Muscle of leg (tissue), 16 donors: ENCODE data around the gene ALKBH2. TPM values are rescaled to one million over a fixed set of nuclear protein-coding genes. Genes with fewer than 3 reads are reported as not detected.
A peak's percentile ranks its signal among the peaks of the same experiment; 100 is the strongest.

Source experiments
- DNase-seq: peaks from one replicate; pipeline ENCODE4 v3.0.0; 2013
- H3K27ac ChIP-seq: one replicate; pipeline ENCODE4 v1.5.1; 2013; ENCODE audit warnings: mild to moderate bottlenecking, low read length, control low read depth
- H3K27me3 ChIP-seq: one replicate; pipeline ENCODE4 v1.6.1; 2013; ENCODE audit warnings: low read length; ENCODE audit not compliant: control insufficient read depth, insufficient read depth
- H3K36me3 ChIP-seq: one replicate; pipeline ENCODE4 v1.6.1; 2013; ENCODE audit warnings: low read length; ENCODE audit not compliant: control insufficient read depth, insufficient read depth
- H3K4me1 ChIP-seq: one replicate; pipeline ENCODE4 v1.6.1; 2013; ENCODE audit warnings: low read length; ENCODE audit not compliant: control insufficient read depth, insufficient read depth
- H3K4me3 ChIP-seq: one replicate; pipeline ENCODE4 v1.5.1; 2013; ENCODE audit warnings: low read length, control low read depth
- H3K9me3 ChIP-seq: replicated peaks from 2 replicates; pipeline ENCODE4 v1.6.1; 2013; ENCODE audit warnings: low read depth, low read length; ENCODE audit not compliant: control insufficient read depth
- WGBS: methylation state at CpG from one replicate; pipeline ENCODE4 v1.1.5; 2013; ENCODE audit warnings: missing lambda C conversion rate; ENCODE audit not compliant: insufficient coverage; 5-methylcytosine and 5-hydroxymethylcytosine counted together
- long read RNA-seq, 11 donors: transcript quantifications; one replicate each; lab custom pipeline, GENCODE V29; 2026
- polyA plus RNA-seq, 8 donors: library from polyadenylated mRNA; unstranded; fragments of 120-200 nt; gene quantifications; one replicate each; pipeline versions ENCODE4 v1.2.1 to v1.2.3, GENCODE V29; 2013; ENCODE audit warnings: inconsistent platforms in 1 of 8, low replicate concordance in 1 of 8; ENCODE audit not compliant: insufficient read length in 8 of 8, insufficient read depth in 1 of 8
- total RNA-seq: library from RNA; stranded (reverse); fragments of 120-200 nt; gene quantifications from one replicate; pipeline ENCODE4 v1.2.4, GENCODE V29; 2013

ALKBH2 gene
- total RNA-seq, result 25.8 TPM
- polyA plus RNA-seq, result 10 to 100 TPM; 20.3 to 32.3 (median 23.1) TPM
- long read RNA-seq, donor 1, partial matches to known transcripts, result 0 of 4 reads
- long read RNA-seq, donor 1, other reads (novel, unspliced or antisense), result 0 of 4 reads
- long read RNA-seq, donor 2, partial matches to known transcripts, result 0 of 2 reads
- long read RNA-seq, donor 2, other reads (novel, unspliced or antisense), result 0 of 2 reads
- long read RNA-seq, donor 3, transcript ALKBH2-201 (4 exons, 1,030 nt), result major isoform, 5 of 9 reads
- long read RNA-seq, donor 3, partial matches to known transcripts, result 0 of 9 reads
- long read RNA-seq, donor 3, other reads (novel, unspliced or antisense), result 0 of 9 reads
- long read RNA-seq, donor 4, partial matches to known transcripts, result 0 of 3 reads
- long read RNA-seq, donor 4, other reads (novel, unspliced or antisense), result 0 of 3 reads
- long read RNA-seq, donor 5, transcript ALKBH2-202 (4 exons, 1,159 nt), result major isoform, 9 of 56 reads
- long read RNA-seq, donor 5, partial matches to known transcripts, result 36 of 56 reads
- long read RNA-seq, donor 5, other reads (novel, unspliced or antisense), result 5 of 56 reads
- long read RNA-seq, donor 6, transcript ALKBH2-201 (4 exons, 1,030 nt), result major isoform, 7 of 21 reads
- long read RNA-seq, donor 6, partial matches to known transcripts, result 10 of 21 reads
- long read RNA-seq, donor 6, other reads (novel, unspliced or antisense), result 0 of 21 reads
- long read RNA-seq, donor 7, partial matches to known transcripts, result 0 of 8 reads
- long read RNA-seq, donor 7, other reads (novel, unspliced or antisense), result 0 of 8 reads
- long read RNA-seq, donor 8, partial matches to known transcripts, result 0 of 7 reads
- long read RNA-seq, donor 8, other reads (novel, unspliced or antisense), result 0 of 7 reads
- long read RNA-seq, donor 9, partial matches to known transcripts, result 0 of 6 reads
- long read RNA-seq, donor 9, other reads (novel, unspliced or antisense), result 0 of 6 reads
- long read RNA-seq, donor 10, partial matches to known transcripts, result 0 of 6 reads
- long read RNA-seq, donor 10, other reads (novel, unspliced or antisense), result 0 of 6 reads
- long read RNA-seq, donor 11, partial matches to known transcripts, result 0 of 8 reads
- long read RNA-seq, donor 11, other reads (novel, unspliced or antisense), result 0 of 8 reads

DNA sequence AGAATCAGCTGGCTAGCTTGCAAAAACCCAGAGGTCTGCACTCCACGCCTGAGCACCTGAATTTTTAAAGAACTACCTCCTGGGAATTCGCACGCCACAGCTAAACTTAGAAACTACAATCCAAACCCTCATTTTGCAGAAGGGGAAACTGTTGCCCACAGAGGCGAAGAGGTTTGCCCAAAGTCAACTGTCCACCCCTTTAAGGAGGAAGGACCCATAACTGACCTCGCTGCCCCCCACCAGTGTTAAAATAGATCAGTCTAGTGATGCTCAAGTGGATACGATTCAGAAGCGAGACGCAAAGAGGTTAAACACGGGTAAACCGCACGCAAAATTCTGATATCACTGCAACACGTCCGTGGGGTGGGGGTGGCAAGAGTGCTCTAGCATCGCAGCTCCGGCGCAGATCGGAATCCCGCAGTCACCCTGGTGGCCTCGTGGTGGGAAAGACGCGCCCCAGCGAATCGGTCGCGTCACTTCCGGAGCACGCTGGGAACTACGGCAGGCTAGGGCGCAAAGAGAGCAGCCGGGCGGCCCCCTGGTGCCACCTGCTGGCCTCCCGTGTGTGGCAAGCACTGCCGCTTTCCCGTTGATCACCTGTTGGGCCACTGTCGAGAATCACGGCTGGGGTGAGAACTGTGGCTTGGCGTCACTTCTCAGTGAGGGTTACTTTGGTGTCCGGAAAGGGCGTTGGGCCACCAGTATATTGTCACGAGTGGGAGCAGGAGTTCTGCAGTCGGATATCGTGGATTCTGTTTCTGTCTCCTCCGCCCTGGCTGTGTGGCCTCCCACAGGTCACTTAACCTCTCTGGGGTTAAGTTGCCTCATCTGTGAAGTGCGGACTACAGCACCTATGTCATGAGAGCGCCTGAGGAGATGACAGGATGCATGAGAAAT lies at the start of gene ALKBH2:
Gene ALKBH2, minus strand, starts transcription at position 451 of the 897 bp plus-strand sequence. CDS start 686 bp downstream, outside the sequence.
- DNase-seq, result peak; percentile 97
- 4% methylated on average over 38 of the region's 45 CpGs for WGBS
- peak within 1 kb of the TSS; percentile 83 for H3K27ac ChIP-seq

DNA sequence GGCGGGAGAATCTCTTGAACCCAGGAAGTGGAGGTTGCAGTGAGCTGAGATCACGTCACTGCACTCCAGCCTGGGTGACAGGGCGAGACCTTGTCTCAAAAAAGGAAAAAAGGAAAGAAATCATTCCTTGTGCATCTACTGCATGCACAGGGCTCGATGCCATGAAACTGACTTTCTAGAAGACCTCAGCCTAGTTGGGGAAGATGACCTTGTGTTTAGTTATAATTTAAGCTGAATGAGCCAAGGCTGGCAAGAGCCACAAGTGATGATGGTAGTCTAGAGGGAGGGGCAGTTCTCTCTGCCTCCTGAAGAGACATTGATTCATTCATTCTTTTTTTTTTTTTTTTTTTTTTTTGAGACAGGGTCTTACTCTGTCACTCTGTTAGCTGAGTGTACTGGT lies 47.3 kb upstream of the ALKBH2 start:
- Histone ChIP-seq H3K36me3 (no peaks in the 10 kb centered on the region), H3K27ac (no peak overlapping the region), H3K4me1 (no peaks in the 10 kb centered on the region), H3K27me3 (no peaks in the 10 kb centered on the region), H3K9me3 (peaks cover 5% of the 10 kb centered on the region), H3K4me3 (no peak overlapping the region)
- DNase-seq, result no peak
- 83% methylated on average over 2 of the region's 4 CpGs for WGBS

More for the DNA sequence above, at the start of gene ALKBH2:
- Histone ChIP-seq H3K9me3 (no peaks in the 10 kb centered on the region), H3K36me3 (peaks cover 33% of the 10 kb centered on the region), H3K4me1 (peaks cover 24% of the 10 kb centered on the region), H3K4me3 (peak within 1 kb of the TSS; percentile 58), H3K27me3 (no peaks in the 10 kb centered on the region)

DNA sequence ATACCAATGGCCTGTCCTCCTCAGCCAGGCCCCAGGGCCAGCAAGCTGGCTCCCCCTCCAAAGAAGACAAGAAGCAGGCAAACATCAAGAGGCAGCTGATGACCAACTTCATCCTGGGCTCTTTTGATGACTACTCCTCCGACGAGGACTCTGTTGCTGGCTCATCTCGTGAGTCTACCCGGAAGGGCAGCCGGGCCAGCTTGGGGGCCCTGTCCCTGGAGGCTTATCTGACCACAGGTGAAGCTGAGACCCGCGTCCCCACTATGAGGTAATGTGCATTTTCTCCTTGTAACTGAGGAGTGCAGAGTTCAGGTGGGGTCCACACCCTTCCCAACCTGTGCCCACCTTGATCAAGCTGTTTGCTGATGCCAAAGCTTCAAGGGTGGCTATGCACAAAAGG lies 46.5 kb upstream of the ALKBH2 start:
- Histone ChIP-seq H3K27ac (no peak overlapping the region), H3K4me1 (no peaks in the 10 kb centered on the region), H3K36me3 (no peaks in the 10 kb centered on the region), H3K4me3 (no peak overlapping the region), H3K27me3 (no peaks in the 10 kb centered on the region), H3K9me3 (peaks cover 5% of the 10 kb centered on the region)
- DNase-seq, result no peak
- WGBS, result 65% methylated on average over 5 of the region's 7 CpGs

DNA sequence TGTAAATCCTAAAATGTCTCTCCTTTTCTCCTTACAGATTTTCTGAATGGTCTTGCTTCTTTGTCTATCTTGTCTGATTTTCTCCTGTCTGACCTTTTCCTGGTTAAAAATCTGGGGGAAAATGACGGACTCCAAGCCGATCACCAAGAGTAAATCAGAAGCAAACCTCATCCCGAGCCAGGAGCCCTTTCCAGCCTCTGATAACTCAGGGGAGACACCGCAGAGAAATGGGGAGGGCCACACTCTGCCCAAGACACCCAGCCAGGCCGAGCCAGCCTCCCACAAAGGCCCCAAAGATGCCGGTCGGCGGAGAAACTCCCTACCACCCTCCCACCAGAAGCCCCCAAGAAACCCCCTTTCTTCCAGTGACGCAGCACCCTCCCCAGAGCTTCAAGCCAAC lies 46.1 kb upstream of the ALKBH2 start:
- no peak overlapping the region for H3K27ac ChIP-seq

DNA sequence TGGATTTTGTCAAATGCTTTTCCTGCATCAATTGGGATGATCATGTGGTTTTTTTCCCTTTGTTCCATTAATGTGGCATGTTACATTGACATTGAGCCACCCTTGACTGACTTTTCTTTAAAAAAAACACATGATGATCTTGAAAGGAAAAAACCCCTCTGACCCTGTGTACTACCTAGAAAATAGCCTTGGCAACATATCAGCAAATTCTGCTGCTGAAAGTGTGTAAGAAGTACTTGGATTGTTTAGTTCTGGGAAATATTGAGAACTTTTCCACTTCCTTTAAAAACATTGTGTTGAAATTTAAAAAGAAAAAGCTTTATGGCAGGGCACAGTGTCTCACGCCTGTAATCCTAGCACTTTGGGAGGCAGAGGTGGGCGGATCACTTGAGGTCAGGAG lies 43.8 kb upstream of the ALKBH2 start:
- H3K27ac ChIP-seq, result no peak overlapping the region
- H3K4me1 ChIP-seq, result peaks cover 2% of the 10 kb centered on the region
- DNase-seq, result peak; percentile 21
- WGBS, result no CpG with 5 or more reads among the region's 2 CpGs
- H3K4me3 ChIP-seq, result no peak overlapping the region
- H3K9me3 ChIP-seq, result peaks cover 5% of the 10 kb centered on the region
- H3K36me3 ChIP-seq, result no peaks in the 10 kb centered on the region
- no peaks in the 10 kb centered on the region for H3K27me3 ChIP-seq

More for the DNA sequence above, 46.1 kb upstream of the ALKBH2 start:
- no peak overlapping the region for H3K4me3 ChIP-seq
- no peaks in the 10 kb centered on the region for H3K36me3 ChIP-seq
- peaks cover 5% of the 10 kb centered on the region for H3K9me3 ChIP-seq
- no peaks in the 10 kb centered on the region for H3K27me3 ChIP-seq
- DNase-seq, result no peak
- H3K4me1 ChIP-seq, result no peaks in the 10 kb centered on the region
- 84% methylated on average over 9 of the region's 9 CpGs for WGBS

DNA sequence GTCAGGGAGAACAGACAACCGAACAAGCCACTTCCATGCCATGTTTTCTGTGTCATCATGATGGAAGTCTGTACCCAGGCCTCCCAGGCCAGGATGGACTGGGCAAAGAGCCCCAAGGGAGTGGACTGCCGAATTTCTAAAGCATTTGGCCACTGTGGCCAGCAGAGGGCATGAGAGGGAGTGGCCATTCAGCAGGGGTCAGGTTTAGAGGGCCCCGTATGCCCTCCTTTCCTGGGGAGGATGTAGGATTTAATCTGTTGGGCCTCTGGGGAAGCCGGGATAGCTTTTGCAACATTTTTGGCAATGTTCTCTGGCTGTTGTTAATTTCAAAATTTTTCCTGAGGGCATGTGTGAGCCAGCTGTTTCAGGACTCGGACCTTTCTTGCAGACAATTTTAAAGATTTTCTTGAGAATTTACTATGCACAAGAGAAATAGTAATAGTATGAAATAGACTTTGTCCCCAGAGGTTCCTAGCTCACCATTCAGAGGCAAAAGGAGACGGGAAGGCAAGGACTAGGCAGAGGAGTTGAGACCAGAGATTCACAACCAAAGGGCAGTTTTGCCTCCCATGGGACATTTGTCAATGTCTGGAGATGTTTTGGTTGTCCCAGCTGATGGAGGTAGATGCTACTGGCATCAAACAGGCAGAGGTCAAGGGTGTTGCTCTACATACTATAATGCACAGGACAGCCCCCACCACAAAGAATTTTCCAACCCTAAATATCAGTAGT lies 41.1 kb upstream of the ALKBH2 start:
- Histone ChIP-seq H3K27me3 (peaks cover 2% of the 10 kb centered on the region), H3K9me3 (peaks cover 5% of the 10 kb centered on the region), H3K36me3 (no peaks in the 10 kb centered on the region), H3K27ac (no peak overlapping the region), H3K4me1 (peaks cover 21% of the 10 kb centered on the region), H3K4me3 (no peak overlapping the region)
- WGBS, result 46% methylated on average over 4 of the region's 6 CpGs
- no peak for DNase-seq

DNA sequence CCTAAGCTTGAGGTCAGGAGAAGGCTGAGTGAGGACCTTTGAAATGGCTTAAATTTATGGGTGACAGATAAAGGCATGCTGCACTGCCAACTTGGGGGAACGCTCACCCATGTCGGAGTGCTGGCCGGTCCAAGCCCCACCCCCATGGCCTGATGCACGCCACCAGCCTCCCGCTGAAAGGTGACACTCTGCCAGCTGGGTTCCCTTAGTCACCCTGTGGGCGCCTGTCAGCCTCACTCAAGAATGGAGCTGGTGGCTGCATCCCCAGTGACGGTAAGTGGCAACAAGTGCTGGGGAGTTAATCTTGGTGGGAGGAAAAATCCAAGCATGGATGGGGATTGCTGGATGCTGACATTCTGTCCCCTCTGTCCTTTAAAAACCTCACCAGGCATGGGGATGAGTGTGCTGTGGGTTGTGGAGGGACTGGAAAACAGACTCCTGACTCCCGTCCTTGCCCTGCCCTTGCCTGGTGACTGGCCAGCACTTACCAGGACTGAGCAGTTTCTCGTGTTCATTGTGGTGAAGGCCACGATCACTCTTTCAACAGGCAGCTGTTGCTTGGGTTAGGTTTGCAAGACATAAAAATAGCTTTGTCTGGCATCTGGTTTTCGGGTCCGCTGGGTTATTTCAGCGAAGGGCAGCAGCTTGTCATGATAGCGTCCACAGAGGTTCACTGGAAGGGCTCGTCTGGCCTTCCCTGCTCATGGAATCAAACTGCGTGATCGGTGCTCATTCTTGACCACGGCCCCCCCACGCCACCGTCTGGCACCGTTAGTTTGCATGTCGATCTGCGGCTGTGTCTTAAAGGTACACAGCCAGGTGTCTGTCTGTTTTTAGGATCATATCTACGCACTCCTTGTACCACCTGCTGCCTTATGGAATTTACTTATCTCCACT lies 38.1 kb upstream of the ALKBH2 start:
- Histone ChIP-seq H3K4me3 (no peak overlapping the region), H3K27ac (peak overlapping the region; percentile 69)

DNA sequence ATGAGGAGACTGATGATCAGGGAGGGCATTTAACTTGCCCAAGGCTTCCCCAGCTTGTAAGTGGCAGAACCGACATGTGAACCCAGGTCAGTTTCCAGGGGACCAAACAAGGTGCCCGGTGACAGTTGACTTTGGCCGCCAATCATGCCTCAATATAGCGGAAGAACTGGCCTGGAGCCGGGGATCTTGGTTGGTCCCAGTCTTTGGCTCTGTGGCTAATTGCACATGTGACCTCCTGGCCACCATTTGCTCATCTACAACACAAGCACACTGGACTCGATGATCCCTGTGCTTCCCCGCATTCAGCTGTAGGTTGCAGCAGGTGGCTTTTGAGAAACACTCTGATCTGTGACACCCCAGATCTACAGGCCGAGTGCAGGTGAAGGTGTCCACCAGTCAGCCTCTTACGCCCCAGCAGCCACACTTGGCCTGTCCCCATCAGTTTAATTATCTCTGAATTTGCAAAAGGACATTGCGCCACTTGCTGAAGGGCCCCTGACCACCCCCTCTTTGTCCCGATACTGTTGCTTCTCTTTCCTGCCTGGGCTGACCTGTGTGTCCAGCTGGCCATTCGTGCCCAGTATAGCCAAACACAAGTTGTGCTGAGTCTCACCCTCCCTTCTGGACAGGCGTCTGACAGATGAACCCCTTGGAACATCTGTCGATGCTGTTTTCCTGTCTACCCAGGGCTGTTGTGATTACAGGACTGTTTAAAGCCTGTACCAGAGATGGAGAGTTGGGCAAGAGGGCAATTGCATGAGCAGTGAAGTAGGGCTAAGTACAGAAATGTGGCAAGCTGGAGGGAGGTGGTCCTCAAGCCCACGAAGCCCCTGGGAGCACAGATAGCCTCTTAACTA lies 37.3 kb upstream of the ALKBH2 start:
- Histone ChIP-seq H3K36me3 (no peaks in the 10 kb centered on the region), H3K27me3 (peaks cover 2% of the 10 kb centered on the region), H3K27ac (peak overlapping the region; percentile 69), H3K4me1 (peaks cover 21% of the 10 kb centered on the region), H3K9me3 (no peaks in the 10 kb centered on the region), H3K4me3 (no peak overlapping the region)
- peak; percentile 11 for DNase-seq
- WGBS, result 78% methylated on average over 14 of the region's 15 CpGs

More for the DNA sequence above, 38.1 kb upstream of the ALKBH2 start:
- DNase-seq, result peak; percentile 56
- H3K36me3 ChIP-seq, result no peaks in the 10 kb centered on the region
- peaks cover 21% of the 10 kb centered on the region for H3K4me1 ChIP-seq
- H3K9me3 ChIP-seq, result peaks cover 5% of the 10 kb centered on the region
- H3K27me3 ChIP-seq, result peaks cover 2% of the 10 kb centered on the region
- 19% methylated on average over 18 of the region's 24 CpGs for WGBS
